TTC549 (cell line): ENCODE data around the gene ADAMTSL1.
"Not testable (repeated sequence)": the region's sequence is repeated elsewhere in the genome, so short reads cannot be mapped to it uniquely, and the experiment has no call there.

ENCODE experiments used
- FAIRE-seq: peaks from 2 replicates; lab custom pipeline; 2012; peaks lifted over from hg19 to GRCh38; lab: Jason Lieb, UNC

Gene ADAMTSL1

GRCh38 chr9:18909140-18910018 lies 435.4 kb downstream of the ADAMTSL1 start:
- FAIRE-seq = no peak

GRCh38 chr9:18910435-18910834 lies 436.5 kb downstream of the ADAMTSL1 start:
- FAIRE-seq = no peak

GRCh38 chr9:18910916-18911315 lies 437.0 kb downstream of the ADAMTSL1 start:
- FAIRE-seq = no peak

- no peak for FAIRE-seq
Observed at GRCh38 chr9:18911714-18912342, 437.9 kb downstream of the ADAMTSL1 start.

- FAIRE-seq = no peak
Observed at GRCh38 chr9:18920141-18921084, 446.5 kb downstream of the ADAMTSL1 start.

- no peak for FAIRE-seq
Observed at GRCh38 chr9:18921366-18922075, 447.6 kb downstream of the ADAMTSL1 start.

GRCh38 chr9:18922161-18922885 lies 448.4 kb downstream of the ADAMTSL1 start:
- no peak for FAIRE-seq

GRCh38 chr9:18923167-18923566 lies 449.2 kb downstream of the ADAMTSL1 start:
- no peak for FAIRE-seq

- no peak for FAIRE-seq
Observed at GRCh38 chr9:18923671-18924430, 449.9 kb downstream of the ADAMTSL1 start.

- FAIRE-seq = no peak
Observed at GRCh38 chr9:18925880-18926279, 451.9 kb downstream of the ADAMTSL1 start.

GRCh38 chr9:18926513-18926912 lies 452.6 kb downstream of the ADAMTSL1 start:
- no peak for FAIRE-seq

- FAIRE-seq = no peak
Observed at GRCh38 chr9:18928711-18929110, 454.8 kb downstream of the ADAMTSL1 start.

GRCh38 chr9:18930611-18931010 lies 456.7 kb downstream of the ADAMTSL1 start:
- FAIRE-seq = not testable (repeated sequence)

GRCh38 chr9:18935541-18935940 lies 461.6 kb downstream of the ADAMTSL1 start:
- FAIRE-seq = no peak

- no peak for FAIRE-seq
Observed at GRCh38 chr9:18936094-18936871, 462.3 kb downstream of the ADAMTSL1 start.

GRCh38 chr9:18939943-18940342 lies 466.0 kb downstream of the ADAMTSL1 start:
- FAIRE-seq = no peak

- no peak for FAIRE-seq
Observed at GRCh38 chr9:18941060-18941740, 467.2 kb downstream of the ADAMTSL1 start.

GRCh38 chr9:18942801-18943200 lies 468.8 kb downstream of the ADAMTSL1 start:
- no peak for FAIRE-seq

- no peak for FAIRE-seq
Observed at GRCh38 chr9:18947892-18948339, 474.0 kb downstream of the ADAMTSL1 start.
